ENCODE results near the gene TRIP4.

- TF ChIP-seq GATA1 (IDR thresholded peaks at IDR 0.05; ENCODE audit: low read depth, low read length) (no peak), POLR2A (IDR thresholded peaks at IDR 0.05; ENCODE audit: low read length) (no peak)
These were observed 98.2 kb downstream of the TRIP4 start for GRCh38 chr15:64485796-64486195.
